Measurements from ENCODE around the gene WBP1.
A peak's percentile ranks its signal among the peaks of the same experiment; 100 is the strongest.
"Not testable (repeated sequence)": the region's sequence is repeated elsewhere in the genome, so short reads cannot be mapped to it uniquely, and the experiment has no call there.

The WBP1 gene

DNA sequence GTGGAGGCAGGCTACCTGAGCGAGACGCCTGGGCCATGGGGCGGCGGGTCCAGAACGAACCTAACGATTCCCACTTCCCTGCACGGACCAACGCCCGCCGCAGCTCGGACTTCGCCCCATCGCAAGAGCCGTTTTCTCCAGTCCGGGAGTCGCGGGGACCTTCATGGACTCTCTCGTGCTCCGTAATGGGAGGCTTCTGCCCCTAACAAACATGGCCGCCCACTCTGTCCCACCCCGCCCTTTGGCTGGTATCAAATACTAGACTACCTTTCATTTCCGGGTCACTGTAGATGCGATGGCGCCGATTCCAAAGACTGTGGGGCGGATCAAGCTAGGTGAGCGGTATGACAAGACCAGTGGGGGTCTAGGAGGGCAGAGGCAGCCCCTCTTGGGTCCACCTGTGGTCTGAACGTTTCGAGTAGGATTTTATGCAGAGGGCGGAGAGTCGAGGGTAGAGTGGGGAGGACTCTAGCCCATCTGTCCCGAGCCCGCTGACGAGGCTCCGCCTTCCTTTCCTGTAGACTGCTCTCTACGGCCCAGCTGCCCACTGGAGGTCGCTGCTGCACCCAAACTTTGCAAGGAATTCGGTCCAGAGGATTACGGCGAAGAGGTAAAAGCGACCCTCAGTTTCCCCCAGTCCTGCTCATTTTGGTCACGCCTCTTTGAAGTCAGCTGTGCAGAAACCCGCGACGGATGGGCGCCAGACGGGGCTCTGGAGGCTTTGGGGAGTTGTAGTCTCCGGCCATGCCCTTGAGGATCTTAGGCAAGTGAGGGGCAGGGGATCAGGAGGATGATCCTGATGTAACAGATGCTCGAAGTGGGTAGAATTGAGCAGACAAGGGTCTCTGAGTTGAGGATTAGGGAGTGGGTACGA is 24.8 kb downstream of the WBP1 start, which contains the start of the genes CCDC142 and TTC31:
TSS of gene CCDC142 (minus strand) at position 198 of the 874 bp plus-strand sequence. CDS start at position 37, 161 bp downstream.
TSS of gene TTC31 (plus strand) at position 281 of the 874 bp plus-strand sequence. CDS start at position 296, 15 bp downstream.
- DNase-seq (ENCODE audit: low read depth, low spot score), result peak; percentile 88

DNA sequence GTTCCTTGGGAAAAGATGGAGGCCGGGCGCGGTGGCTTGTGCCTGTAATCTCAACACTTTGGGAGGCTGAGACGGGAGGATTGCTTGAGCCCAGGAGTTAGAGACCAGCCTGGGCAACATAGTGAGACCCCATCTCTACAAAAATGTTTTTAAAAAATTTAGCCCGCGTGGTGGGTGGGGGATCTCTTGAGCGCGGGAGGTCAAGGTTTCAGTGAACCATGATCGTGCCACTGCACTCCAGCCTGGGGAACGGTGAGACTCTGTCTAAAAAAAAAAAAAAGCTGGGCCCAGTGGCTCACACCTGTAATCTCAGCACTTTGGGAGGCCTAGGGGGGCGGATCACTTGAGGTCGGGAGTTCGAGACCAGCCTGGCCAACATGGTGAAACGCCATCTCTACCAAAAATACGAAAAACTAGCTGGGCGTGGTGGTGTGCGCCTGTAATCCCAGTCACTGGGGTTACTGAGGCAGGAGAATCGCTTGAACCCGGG is 25.5 kb downstream of the WBP1 start:
- DNase-seq (ENCODE audit: low read depth, low spot score), result not testable (repeated sequence)

DNA sequence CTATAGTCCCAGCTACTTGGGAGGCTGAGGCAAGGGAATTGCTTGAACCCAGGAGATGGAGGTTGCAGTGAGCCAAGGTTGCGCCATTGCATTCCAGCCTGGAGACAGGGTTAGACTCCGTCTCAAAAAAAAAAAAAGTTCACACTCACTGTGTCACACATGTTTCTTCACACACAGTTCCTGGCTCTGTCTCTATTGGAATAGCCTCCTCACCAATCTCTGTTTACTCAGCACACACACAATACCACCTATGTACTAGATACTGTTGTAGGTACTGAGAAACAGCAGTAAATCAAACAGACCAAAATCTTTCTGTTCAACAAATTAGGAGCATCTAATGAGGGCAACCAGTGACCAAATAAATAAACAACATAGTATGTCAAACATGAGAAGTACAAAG is 27.9 kb downstream of the WBP1 start:
- no peak for DNase-seq (ENCODE audit: low read depth, low spot score)

DNA sequence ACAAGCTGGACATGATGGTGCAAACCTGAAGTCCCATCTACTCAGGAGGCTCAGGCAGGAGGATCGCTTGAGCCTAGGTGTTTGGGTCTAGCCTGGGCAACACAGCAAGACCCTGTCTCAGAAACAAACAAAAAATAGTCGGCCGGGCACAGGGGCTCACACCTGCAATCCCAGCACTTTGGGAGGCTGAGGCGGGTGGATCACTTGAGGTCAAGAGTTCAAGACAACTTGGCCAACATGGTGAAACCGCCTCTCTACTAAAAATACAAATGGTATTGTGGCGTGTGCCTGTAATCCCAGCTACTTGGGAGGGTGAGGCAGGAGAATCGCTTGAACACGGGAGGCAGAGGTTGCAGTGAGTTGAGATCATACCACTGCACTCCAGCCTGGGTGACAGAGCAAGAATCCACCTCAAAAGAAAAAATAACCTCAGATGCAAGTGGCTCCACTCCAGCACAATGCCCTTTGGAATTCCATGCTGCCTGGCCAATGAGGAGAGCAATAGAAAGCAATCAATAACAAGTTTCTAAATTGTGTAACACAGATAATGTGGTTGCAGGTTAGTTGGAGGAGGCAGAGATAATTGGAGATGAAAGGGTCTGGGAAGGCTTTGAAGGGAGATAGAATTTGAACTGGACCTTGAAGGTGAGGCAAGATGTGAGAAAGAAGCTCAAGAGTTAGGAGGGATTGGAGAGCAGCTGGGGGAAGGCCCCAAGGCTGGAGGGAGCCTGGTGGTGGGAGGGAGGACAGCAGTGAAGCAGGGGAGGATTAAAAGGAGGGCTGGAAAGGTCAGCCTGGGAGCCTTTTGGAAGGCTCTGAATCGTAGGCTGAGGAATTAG is 30.6 kb downstream of the WBP1 start:
- DNase-seq (ENCODE audit: low read depth, low spot score), result no peak

DNA sequence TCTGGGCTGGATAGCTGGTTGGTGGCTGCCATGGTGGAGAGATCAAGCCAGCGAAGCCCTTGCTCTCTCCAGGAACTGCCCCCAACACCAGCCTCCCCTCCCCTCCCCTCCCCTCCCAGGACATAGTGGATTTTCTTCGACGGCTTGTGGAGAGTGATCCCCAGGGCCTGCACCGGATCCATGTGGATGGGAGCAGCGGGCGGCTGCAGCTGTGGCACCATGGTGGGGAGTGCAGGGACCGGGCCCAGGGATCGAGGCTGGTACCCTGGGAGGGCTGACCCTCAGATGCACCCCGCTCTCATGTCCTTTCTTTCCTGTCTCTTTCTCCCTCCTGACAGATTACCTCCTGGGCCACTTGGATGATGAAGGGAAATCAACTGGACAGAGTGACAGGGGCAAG is 31.7 kb downstream of the WBP1 start:
- no peak for DNase-seq (ENCODE audit: low read depth, low spot score)

DNA sequence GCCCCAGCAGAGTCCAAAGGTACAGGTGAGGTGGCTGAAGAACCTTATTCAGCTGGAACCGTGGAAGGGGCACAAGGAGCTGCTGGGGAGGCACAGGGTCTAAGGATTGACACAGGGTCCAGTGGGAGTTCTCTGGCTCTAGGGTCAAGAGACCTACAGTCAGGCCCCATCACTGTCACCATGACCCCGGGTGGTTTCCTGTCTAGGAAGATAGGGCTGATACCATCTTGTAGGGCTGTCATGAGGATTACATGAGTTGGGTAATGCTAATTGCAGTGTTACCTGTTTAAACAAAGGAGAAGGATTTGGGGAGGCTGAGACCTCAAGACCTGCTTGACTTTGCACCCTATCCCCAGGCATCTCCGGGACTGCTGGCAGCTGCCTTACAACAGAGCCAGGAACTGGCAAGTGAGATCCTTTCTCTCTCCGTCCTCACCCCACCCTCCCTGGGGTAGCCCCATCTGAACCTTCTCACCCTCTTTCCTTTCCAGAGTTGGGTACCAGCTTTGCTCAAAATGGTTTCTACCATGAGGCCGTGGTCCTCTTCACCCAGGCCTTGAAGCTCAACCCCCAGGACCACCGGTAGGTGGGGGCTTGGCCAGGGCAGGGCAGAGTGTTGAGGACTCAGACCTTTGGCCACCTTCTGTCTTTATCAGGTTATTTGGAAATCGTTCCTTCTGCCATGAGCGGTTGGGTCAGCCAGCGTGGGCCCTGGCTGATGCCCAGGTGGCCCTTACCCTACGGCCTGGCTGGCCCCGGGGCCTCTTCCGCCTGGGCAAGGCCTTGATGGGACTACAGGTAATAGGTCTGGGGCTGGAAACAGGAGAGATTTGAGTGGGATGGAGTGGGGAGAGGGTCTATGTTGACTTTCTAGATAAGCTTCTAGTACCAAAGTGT is 33.7 kb downstream of the WBP1 start:
- no peak for DNase-seq (ENCODE audit: low read depth, low spot score)

DNA sequence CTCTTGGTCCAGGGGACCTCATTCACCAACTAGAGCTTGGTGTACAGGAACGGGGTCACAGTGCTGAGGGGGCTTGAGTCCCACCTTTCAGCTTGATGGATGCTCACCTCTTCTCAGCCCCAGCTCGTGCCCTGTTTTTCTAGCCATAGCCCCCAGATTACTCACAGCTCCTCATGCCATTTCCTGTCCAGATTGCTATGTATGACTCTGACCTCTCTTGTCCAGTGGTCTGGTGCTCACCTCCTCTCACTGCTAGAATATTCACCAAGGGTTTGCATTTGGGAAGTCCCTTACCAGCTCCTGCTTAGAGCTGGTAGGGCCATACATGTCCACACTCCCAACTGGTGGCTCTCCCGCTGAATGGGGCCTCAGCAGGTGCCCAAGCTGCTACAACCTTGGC is 35.3 kb downstream of the WBP1 start:
- DNase-seq (ENCODE audit: low read depth, low spot score), result no peak

DNA sequence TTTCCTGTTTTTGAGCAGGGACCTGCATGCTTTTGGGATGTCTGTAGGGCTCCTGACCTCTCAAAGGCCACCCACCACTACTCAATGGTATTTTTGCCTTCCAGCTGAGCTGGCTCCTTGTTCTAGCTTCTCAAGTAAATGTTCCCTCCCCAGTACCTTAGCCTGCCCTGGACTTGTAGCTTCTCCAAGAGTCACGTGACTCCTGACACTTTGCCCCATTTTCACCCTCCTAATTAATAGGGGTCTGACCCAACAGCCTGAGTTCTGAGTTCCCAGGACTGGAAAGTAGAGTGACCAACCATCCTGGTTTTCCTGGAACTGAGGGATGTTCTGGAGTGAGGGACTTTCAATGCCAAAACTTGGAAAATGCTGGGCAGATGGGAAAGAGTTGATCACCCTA is 37.2 kb downstream of the WBP1 start:
- DNase-seq (ENCODE audit: low read depth, low spot score), result no peak

DNA sequence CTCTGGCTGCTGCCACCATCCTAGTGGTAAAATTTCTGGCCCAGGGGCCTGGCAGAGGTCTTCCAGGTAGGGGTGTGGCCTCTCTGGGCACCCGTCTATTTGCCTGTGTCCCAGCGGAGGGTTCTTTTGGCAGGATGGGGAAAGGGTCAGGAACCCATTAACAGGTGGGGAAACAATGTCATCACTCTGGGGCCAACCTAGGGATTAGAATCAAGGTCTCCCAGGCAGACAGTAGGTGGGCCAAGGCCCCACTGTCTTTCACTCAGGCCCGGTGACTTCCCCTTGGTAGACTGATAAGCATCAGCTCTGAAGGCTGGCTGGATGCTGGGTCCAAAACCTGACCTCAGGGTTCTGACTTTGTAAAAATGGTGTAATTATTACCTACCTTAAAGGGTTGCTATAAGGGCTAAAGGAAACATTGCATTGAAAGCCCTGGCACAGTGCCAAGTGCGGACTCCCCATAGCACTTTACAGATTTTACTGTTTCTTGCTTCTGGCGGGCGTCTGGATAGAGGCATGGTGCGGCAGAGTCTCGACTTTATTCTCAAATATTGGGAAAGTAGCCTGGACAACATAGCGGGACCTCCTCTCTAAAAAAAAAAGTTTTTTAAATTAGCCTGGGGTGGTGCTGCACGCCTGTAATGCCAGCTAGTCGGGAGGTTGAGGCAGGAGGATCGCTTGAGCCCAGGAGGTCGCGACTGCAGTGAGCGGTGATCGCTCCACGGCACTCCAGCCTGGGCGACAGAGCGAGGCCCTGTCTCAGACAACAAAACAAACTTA is 38.9 kb downstream of the WBP1 start:
- no peak for DNase-seq (ENCODE audit: low read depth, low spot score)

DNA sequence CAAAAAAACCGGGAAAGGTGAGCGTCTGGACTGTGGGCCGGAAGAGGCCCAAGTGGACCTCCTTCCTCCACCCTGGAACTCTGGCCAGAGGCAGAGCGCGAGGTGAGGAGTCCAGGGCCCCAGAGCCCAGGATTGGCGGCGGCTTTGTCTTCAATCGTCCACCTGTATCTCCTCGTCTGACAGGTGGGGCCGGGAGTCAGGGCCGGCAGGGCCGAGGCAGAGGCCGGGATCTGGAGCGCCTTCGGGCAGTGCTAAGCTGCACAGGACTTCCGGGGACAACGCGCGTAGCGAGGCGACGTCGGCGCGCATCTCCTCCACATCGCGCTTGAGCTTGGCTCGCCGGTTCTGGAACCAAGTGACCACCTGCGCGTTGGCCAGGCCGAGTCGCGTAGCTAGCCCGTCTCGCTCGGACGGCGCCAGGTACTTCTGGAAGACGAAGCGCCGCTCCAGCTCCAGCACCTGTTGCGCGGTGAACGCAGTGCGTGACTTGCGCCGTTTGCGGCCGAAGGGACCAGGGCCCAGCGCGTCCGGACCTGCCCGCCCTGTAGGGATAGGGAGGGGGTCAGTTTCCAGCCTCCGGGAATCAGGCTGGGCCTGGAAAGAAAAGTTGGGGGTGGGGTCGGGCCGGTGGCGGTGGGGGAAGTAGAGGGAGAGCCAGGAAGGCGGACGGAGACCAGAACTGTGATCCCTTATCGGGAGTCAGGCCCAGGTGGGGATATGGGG is 39.7 kb downstream of the WBP1 start:
- DNase-seq (ENCODE audit: low read depth, low spot score), result no peak

DNA sequence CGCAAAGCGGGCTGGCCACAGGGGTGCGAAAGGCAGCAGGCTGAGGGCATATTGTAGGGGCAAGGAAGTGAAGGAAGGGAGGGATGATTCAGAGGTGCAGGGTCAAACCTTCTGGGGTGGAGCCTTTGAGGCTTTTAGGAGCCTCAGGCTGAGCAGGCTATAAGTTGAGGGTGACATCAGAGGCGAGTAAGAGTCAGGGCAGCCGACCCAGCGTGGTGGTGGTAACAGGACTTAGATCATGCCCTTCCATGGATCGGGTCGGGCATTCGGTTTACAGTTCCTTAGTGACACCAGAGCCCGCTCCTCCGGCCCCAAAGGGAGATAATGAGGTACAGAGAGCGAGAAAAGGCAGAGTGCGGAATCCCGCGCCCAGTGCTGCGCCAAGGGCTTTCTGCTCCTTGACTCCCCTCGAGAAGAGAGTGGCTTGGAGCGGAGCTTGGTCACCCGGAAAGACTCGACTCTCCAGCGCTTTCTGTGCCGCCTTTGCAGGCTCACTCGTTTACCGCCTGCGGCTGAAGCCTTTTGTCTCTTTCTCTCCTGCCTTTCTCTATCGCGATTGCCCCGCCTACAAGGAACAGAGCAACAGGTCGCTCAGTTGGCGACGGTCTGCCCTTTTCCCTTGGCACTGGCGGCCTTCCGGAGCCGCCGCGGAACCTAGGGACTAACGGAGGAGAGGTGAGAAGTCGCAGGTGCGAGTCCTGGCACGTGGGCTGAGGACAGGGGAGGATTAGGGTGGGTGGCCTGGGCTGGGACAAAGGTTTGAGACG is 40.4 kb downstream of the WBP1 start:
- DNase-seq (ENCODE audit: low read depth, low spot score), result no peak

DNA sequence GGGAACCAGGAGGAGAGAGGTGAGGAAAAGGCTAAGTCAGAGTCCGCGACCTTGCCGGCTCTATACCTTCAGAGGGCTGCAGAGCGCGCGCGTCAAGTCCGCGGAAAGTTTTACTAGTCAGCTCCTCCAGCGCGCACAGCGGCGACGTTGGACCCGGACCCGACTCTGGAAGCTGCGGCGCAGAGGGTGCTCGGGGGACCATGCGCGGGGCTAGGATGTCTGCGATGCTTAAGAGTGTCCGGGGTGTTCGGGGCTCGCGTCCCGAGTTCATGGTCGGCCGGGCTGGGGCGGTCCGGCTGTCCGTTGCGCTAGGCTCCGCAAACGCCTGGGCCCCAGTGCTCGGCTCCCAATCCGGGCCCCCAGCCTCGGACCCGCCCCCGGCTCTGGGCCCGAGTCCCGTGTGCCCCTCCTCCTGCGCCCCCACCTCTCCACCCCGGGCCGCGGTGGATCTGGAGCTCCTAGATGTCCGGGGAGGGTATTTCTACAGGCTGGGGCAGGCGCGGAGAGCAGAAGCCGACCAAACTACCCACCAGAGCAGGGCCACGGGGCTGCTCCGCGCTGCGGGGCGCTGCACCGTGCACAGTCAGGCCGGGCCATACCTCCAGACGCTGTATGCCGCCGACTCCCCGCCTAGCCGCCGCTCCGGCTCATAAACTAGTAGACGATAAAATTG is 41.2 kb downstream of the WBP1 start, which contains the start of gene LBX2:
TSS of gene LBX2 (minus strand) at position 337 of the 673 bp plus-strand sequence. CDS start at position 271, 66 bp downstream.
- no peak for DNase-seq (ENCODE audit: low read depth, low spot score)

DNA sequence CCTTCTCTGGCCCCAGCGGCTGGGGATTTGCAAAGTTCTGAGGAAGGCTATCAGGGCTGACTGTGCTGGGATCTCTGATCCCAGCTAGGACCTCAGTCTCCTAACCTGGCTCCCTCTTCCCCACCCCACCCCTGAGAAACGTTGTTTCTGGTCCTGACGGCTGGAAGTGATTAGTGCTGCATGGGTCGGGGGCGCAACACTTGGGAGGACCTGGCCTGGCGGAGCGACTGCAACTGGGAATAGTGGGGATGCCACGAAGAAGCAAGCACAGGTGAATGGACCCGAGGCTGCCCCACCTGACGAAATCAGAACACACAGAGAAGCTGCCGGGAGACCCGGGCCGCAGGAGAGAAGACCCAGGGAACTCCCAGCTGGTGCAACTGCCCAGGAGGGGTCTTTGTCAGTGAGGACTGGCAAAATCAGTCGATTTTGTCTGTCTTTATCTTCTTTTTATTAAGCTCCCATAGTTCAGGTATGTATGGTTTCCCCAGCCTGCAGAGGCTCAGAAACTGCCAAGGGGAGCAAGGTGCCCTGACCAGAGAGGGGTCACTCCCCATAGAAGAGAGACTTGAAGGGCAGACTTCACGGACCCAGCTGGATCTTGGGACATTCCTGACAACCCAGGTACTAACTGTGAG is 41.8 kb downstream of the WBP1 start:
- DNase-seq (ENCODE audit: low read depth, low spot score), result no peak

DNA sequence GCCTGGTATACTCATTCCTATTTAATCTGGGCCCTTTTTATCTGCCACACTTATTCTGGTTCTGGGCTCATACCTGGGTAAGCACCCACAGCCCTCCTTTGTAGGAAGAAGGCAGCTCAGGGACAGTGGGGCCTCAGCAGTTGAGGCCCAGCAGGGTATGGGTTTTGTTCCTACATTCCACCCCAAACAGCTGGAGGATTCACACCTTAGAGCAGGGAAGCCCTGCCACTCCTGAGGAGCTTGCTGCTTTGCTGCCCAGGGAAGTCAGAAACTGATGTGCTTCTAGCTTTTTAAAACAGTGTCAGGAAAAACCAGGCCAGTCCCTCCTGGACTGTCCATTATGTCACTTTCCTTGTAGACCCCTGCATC is 42.3 kb downstream of the WBP1 start:
- DNase-seq (ENCODE audit: low read depth, low spot score), result no peak

DNA sequence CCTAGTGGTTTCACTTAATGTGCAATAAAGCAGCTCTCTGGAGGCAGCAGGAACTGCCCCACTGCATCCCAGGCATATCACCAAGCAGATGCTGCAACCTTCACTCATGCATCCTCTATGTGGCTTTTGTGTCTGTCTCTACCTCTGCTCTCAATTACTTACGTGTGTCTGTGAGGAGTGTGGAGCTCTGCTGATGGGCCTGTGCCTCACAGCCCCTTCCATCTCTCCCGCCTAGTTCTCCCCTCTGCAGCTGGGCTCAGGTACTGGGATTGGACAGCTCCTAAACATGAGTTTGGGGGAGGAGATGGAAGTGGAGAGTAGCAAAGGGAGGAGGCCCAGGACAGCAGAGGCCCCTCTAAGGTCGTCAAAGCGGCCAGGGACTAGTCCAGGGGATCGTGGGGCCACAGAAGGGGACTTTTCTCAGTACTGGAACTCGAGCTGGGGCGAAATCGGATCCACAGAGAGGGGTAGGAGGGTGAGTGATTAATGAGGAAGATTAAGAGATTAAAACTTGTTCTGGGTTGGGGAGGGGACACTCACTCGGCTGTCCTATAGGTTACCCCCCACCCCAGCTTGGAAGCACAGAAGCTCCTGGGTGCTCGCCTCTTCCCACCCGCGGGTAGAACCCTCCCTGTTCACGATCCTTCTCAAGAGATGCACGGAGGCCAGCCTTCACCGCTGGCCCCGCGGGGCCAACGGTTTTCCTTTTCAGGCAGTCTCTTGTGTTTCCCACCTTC is 43.3 kb downstream of the WBP1 start:
- no peak for DNase-seq (ENCODE audit: low read depth, low spot score)

DNA sequence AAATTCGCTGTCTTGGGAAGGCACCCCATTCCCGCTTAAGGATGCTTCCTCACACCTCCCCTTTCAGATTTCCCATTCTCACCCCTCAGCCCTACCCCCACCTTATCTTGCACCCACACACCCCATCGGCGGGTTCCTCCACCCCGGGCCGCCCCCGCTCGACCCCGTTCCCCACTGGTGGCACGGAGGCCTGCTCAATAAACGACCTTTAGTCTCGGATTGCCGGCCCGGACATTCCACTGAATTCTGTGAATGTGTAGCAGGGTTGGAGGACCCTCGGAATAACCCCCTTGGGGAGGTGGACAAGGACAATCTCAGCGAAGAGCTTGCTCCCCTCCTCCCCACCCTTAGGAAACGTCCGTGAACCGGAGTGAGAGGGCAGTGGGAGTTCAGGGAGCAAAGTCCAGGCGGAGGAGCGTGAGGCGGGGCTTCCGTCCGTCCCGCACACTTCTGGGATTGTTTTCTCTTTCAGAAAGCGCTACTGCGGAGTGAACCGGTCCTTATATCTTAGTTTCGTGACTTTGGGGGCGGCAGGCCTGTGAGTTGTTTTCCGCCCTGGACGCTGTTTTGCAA is 44.0 kb downstream of the WBP1 start:
- no peak for DNase-seq (ENCODE audit: low read depth, low spot score)
